Measurements from ENCODE around the gene GPR141. TPM values are rescaled to one million over a fixed set of nuclear protein-coding genes. Genes with fewer than 3 reads are reported as not detected.

GPR141 gene
- total RNA-seq, 1 experiment from 2014 or later: 1.8 TPM

- TF ChIP-seq PRDM15 (CRISPR knock-in tag; IDR thresholded peaks at IDR 0.05): no peak
- TF ChIP-seq ATF1 (CRISPR knock-in tag; IDR thresholded peaks at IDR 0.05): no peak
Observed at GRCh38 chr7:37771342-37771741, 87.8 kb downstream of the GPR141 start (continued).

GRCh38 chr7:37771801-37772200 lies 88.2 kb downstream of the GPR141 start:
- ChIA-PET CTCF (no interaction called here), POLR2A (no interaction called here)
- no peak for TF ChIP-seq FOXJ3 (CRISPR knock-in tag; IDR thresholded peaks at IDR 0.05; ENCODE audit: borderline replicate concordance)
- TF ChIP-seq OVOL2 (CRISPR knock-in tag; IDR thresholded peaks at IDR 0.05; ENCODE audit: borderline replicate concordance): no peak
- TF ChIP-seq ZNF281 (CRISPR knock-in tag; IDR thresholded peaks at IDR 0.05): no peak
- no peak for TF ChIP-seq HMGXB4 (CRISPR knock-in tag; IDR thresholded peaks at IDR 0.05)
- no peak for TF ChIP-seq CTCF (IDR thresholded peaks at IDR 0.05)
- no peak for TF ChIP-seq ERG (CRISPR knock-in tag; IDR thresholded peaks at IDR 0.05)
- TF ChIP-seq SOX15 (CRISPR knock-in tag; IDR thresholded peaks at IDR 0.05): no peak
- TF ChIP-seq EMX1 (CRISPR knock-in tag; IDR thresholded peaks at IDR 0.05): no peak
- no peak for TF ChIP-seq ZNF423 (CRISPR knock-in tag; IDR thresholded peaks at IDR 0.05)
- TF ChIP-seq IRF1 (CRISPR knock-in tag; IDR thresholded peaks at IDR 0.05): no peak
- no peak for TF ChIP-seq NFE2L1 (CRISPR knock-in tag; IDR thresholded peaks at IDR 0.05)
- Mint-ChIP-seq H3K9me3 (peaks cover 43% of the 10 kb centered on the region), H3K36me3 (peaks cover 29% of the 10 kb centered on the region), H3K27ac (no peak overlapping the region), H3K4me1 (no peaks in the 10 kb centered on the region), H3K4me3 (no peak overlapping the region), H3K27me3 (ENCODE audit: low read depth) (no peaks in the 10 kb centered on the region)
- DNase-seq (ENCODE audit: low spot score) (no peak), ATAC-seq (no peak)

Data from WTC11 (cell line).